ENCODE measurements around the gene GLRX. TPM values are rescaled to one million over a fixed set of nuclear protein-coding genes. Genes with fewer than 3 reads are reported as not detected.

Gene GLRX
- total and polyA plus RNA-seq, 2 of the 13 experiments (the other 11 are each of a cell fraction or from before 2014, with no cell fraction given): 63.8 to 499 TPM

DNA sequence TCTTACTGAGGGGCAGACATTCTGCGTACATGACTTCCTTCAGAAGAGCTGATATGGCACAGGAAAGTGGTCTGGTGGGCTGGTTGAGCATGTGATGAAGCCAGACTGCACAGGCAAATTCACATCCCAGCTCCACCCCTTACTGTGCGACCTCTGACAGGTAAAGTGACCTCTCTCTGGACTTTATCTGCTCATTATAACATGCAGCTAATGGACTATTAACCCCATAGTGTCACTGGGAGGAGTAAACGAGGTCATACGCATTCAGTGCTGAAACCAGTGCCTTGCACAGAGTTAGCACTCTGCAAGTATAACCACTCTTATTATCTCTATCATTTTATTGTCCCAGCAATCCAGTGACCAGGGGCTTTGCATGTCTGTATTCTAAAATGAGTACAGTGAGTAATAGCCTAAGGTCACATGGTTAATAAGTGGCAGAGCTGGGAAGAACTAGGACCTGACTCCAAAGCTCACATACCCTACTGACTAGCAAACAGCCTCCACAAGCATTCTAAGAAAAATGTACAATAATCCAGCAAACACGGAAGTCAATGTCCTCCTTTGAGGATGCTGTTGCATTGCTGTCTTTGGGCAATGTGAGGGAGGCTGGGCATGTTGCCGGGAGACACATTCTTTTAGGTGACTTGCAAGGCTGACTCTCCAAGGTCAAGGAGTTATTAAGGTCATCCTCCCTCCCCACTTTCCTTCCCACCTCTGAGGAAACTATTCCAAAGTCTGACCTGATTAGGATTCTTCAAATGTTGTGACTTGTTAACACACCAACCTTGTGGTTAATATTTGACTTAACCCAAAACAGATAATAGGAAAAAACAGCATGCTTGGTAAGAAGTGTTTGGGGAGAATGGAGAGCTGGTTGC is 19.0 kb downstream of the GLRX start (continued):
- TF ChIP-seq, protein P1, sequence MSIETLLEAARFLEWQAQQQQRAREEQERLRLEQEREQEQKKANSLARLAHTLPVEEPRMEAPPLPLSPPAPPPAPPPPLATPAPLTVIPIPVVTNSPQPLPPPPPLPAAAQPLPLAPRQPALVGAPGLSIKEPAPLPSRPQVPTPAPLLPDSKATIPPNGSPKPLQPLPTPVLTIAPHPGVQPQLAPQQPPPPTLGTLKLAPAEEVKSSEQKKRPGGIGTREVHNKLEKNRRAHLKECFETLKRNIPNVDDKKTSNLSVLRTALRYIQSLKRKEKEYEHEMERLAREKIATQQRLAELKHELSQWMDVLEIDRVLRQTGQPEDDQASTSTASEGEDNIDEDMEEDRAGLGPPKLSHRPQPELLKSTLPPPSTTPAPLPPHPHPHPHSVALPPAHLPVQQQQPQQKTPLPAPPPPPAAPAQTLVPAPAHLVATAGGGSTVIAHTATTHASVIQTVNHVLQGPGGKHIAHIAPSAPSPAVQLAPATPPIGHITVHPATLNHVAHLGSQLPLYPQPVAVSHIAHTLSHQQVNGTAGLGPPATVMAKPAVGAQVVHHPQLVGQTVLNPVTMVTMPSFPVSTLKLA (IDR thresholded peaks at IDR 0.05): no peak
- TF ChIP-seq TRIM24 (CRISPR knock-in tag; IDR thresholded peaks at IDR 0.05) (no peak), SMARCE1 (IDR thresholded peaks at IDR 0.05; ENCODE audit: borderline replicate concordance) (no peak), ZNF496 (CRISPR knock-in tag; IDR thresholded peaks at IDR 0.05; ENCODE audit: insufficient replicate concordance) (no peak), TSC22D2 (CRISPR knock-in tag; IDR thresholded peaks at IDR 0.05; ENCODE audit: borderline replicate concordance) (no peak; the same call in 1 of the 2 replicates), CREB1 (IDR thresholded peaks at IDR 0.05) (no peak), CREB1 (CRISPR knock-in tag; IDR thresholded peaks at IDR 0.05) (peak; percentile 51; the same call in 1 of the 2 replicates), SMAD9 (CRISPR knock-in tag; IDR thresholded peaks at IDR 0.05) (no peak), SIN3A (IDR thresholded peaks at IDR 0.05; ENCODE audit: borderline replicate concordance, low read depth, low read length) (no peak), NR1H2 (CRISPR knock-in tag; IDR thresholded peaks at IDR 0.05; ENCODE audit: borderline replicate concordance, low read depth) (no peak), MAZ (IDR thresholded peaks at IDR 0.05; ENCODE audit: borderline replicate concordance, low read depth, low read length) (no peak), MAZ (CRISPR knock-in tag; IDR thresholded peaks at IDR 0.05; ENCODE audit: low read depth) (no peak), MTA1 (CRISPR knock-in tag; IDR thresholded peaks at IDR 0.05; ENCODE audit: borderline replicate concordance) (no peak), KMT2B (CRISPR knock-in tag; IDR thresholded peaks at IDR 0.05) (no peak), ZNF17 (CRISPR knock-in tag; IDR thresholded peaks at IDR 0.05) (no peak)
- TF ChIP-seq, protein P2, sequence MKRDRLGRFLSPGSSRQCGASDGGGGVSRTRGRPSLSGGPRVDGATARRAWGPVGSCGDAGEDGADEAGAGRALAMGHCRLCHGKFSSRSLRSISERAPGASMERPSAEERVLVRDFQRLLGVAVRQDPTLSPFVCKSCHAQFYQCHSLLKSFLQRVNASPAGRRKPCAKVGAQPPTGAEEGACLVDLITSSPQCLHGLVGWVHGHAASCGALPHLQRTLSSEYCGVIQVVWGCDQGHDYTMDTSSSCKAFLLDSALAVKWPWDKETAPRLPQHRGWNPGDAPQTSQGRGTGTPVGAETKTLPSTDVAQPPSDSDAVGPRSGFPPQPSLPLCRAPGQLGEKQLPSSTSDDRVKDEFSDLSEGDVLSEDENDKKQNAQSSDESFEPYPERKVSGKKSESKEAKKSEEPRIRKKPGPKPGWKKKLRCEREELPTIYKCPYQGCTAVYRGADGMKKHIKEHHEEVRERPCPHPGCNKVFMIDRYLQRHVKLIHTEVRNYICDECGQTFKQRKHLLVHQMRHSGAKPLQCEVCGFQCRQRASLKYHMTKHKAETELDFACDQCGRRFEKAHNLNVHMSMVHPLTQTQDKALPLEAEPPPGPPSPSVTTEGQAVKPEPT (CRISPR knock-in tag; IDR thresholded peaks at IDR 0.05; ENCODE audit: low read depth): no peak
- TF ChIP-seq, protein P3, sequence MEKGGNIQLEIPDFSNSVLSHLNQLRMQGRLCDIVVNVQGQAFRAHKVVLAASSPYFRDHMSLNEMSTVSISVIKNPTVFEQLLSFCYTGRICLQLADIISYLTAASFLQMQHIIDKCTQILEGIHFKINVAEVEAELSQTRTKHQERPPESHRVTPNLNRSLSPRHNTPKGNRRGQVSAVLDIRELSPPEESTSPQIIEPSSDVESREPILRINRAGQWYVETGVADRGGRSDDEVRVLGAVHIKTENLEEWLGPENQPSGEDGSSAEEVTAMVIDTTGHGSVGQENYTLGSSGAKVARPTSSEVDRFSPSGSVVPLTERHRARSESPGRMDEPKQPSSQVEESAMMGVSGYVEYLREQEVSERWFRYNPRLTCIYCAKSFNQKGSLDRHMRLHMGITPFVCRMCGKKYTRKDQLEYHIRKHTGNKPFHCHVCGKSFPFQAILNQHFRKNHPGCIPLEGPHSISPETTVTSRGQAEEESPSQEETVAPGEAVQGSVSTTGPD (CRISPR knock-in tag; IDR thresholded peaks at IDR 0.05): no peak
- TF ChIP-seq, protein P4, sequence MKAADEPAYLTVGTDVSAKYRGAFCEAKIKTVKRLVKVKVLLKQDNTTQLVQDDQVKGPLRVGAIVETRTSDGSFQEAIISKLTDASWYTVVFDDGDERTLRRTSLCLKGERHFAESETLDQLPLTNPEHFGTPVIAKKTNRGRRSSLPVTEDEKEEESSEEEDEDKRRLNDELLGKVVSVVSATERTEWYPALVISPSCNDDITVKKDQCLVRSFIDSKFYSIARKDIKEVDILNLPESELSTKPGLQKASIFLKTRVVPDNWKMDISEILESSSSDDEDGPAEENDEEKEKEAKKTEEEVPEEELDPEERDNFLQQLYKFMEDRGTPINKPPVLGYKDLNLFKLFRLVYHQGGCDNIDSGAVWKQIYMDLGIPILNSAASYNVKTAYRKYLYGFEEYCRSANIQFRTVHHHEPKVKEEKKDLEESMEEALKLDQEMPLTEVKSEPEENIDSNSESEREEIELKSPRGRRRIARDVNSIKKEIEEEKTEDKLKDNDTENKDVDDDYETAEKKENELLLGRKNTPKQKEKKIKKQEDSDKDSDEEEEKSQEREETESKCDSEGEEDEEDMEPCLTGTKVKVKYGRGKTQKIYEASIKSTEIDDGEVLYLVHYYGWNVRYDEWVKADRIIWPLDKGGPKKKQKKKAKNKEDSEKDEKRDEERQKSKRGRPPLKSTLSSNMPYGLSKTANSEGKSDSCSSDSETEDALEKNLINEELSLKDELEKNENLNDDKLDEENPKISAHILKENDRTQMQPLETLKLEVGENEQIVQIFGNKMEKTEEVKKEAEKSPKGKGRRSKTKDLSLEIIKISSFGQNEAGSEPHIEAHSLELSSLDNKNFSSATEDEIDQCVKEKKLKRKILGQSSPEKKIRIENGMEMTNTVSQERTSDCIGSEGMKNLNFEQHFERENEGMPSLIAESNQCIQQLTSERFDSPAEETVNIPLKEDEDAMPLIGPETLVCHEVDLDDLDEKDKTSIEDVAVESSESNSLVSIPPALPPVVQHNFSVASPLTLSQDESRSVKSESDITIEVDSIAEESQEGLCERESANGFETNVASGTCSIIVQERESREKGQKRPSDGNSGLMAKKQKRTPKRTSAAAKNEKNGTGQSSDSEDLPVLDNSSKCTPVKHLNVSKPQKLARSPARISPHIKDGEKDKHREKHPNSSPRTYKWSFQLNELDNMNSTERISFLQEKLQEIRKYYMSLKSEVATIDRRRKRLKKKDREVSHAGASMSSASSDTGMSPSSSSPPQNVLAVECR (CRISPR knock-in tag; IDR thresholded peaks at IDR 0.05; ENCODE audit: borderline replicate concordance): peak; percentile 50; the same call in 1 of the 2 replicates
- TF ChIP-seq, protein P5, sequence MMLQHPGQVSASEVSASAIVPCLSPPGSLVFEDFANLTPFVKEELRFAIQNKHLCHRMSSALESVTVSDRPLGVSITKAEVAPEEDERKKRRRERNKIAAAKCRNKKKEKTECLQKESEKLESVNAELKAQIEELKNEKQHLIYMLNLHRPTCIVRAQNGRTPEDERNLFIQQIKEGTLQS (CRISPR knock-in tag; IDR thresholded peaks at IDR 0.05): no peak

All from HepG2 (cell line).